ENCODE results near the gene STK40. TPM values are rescaled to one million over a fixed set of nuclear protein-coding genes. Genes with fewer than 3 reads are reported as not detected.

The STK40 gene, protein sequence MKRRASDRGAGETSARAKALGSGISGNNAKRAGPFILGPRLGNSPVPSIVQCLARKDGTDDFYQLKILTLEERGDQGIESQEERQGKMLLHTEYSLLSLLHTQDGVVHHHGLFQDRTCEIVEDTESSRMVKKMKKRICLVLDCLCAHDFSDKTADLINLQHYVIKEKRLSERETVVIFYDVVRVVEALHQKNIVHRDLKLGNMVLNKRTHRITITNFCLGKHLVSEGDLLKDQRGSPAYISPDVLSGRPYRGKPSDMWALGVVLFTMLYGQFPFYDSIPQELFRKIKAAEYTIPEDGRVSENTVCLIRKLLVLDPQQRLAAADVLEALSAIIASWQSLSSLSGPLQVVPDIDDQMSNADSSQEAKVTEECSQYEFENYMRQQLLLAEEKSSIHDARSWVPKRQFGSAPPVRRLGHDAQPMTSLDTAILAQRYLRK
- 10 to 100 TPM; 58.2 to 76.1 TPM for total RNA-seq

DNA sequence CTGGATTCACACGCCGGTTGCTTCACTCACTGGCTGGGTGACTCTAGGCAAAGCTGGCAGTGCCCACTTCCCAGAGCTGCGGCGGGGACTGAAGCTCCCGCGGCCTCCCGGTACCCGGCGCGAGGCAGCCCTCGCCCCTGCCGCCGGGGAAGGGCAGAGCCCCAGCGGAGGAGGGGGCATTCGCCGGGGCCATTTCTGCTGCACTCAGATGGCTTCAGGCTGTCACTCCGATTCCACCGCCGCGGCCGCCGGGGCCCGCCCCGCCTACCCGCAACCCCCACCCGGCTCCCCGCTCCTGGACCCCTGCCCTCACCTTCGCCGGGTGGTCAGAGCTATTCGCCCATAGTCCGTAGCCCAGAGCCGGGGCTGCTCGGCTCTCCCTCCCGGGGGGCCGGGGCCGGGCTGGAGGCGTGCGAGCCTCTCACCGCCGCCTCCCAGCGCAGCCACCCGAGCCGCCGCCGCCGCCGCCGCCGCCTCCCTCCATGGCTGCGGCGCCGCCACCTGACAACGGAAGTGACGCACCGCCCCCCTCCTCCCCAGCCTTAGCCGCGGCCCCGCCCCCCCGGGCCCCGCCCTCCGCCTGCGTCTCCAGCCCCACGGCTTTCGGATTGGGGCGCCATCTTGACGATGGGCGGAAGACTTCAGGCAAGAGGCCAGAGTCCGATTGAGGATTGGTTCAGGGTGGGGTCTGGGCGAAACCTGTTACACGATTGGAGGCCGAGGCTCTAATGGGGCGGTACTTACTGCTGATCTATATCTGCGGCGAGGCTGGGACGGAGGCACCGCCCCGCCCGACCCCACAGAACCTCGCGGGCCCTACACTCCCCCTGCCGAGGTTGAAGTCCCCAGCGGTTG, at the start of gene STK40:
Gene STK40 (minus strand): TSS at position 515 of the 855 bp plus-strand sequence. CDS start 24,592 bp downstream, outside the sequence.
- H3K9me3 Mint-ChIP-seq = no peaks in the 10 kb centered on the region
- ATAC-seq = peak; percentile 96
- H3K27me3 Mint-ChIP-seq = no peaks in the 10 kb centered on the region
- H3K36me3 Mint-ChIP-seq = peaks cover 5% of the 10 kb centered on the region
- H3K4me3 Mint-ChIP-seq = peak within 1 kb of the TSS; percentile 96
- DNase-seq (ENCODE audit: low spot score) = peak; percentile 98
- peak within 1 kb of the TSS; percentile 96 to 99 for H3K27ac Mint-ChIP-seq
- peaks cover 63% of the 10 kb centered on the region in 2 donors for H3K4me1 Mint-ChIP-seq (ENCODE audit: low read depth in 2 of 2)

DNA sequence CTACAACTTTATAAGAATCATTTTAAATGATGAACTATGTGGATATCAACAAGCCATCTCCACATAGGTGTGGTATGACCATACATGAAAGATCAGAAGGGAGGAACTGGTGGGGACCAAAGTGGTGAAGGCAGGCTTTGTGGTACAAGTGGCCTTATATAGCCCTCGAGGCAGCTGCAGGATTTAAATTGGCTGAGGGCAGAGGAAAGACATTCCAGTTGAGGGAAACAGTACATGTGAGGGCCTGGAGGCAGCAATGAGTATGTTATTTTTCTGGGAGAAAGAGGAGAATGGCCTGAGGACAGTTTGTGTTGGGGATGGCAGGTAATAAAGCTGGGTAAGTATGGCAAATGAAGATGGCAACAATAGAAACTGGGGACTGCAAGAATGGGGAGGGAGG, 47.4 kb upstream of the STK40 start:
- ATAC-seq (no peak), DNase-seq (ENCODE audit: low spot score) (no peak)
- no peak overlapping the region for H3K4me3 Mint-ChIP-seq
- H3K4me1 Mint-ChIP-seq (ENCODE audit: low read depth in 2 of 2) = no peaks in the 10 kb centered on the region
- no peaks in the 10 kb centered on the region for H3K36me3 Mint-ChIP-seq
- no peaks in the 10 kb centered on the region for H3K9me3 Mint-ChIP-seq
- H3K27me3 Mint-ChIP-seq = no peaks in the 10 kb centered on the region
- H3K27ac Mint-ChIP-seq = no peak overlapping the region

DNA sequence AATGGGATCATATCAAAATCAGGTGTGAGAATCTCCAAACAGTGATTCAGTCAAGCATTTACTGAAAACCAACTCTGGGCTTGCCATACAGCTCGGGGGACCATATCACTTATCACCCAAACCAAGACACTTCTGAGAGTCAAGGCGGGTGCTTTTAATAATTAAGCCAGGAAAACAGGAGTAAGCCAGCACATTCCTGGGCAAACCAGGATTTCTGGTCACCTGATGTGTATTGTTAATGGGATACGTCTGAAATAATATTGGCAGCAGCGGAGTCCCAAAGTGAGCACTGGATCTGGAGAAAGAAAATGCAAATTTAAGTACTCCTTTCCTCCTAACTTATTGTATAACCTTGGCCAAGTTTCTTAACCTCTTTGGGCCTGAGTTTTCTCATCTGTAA, 46.9 kb upstream of the STK40 start:
- no peaks in the 10 kb centered on the region for H3K36me3 Mint-ChIP-seq
- H3K4me3 Mint-ChIP-seq = no peak overlapping the region
- no peaks in the 10 kb centered on the region for H3K9me3 Mint-ChIP-seq
- no peaks in the 10 kb centered on the region for H3K4me1 Mint-ChIP-seq (ENCODE audit: low read depth in 2 of 2)
- no peak for ATAC-seq
- no peak for DNase-seq (ENCODE audit: low spot score)
- no peaks in the 10 kb centered on the region for H3K27me3 Mint-ChIP-seq
- no peak overlapping the region for H3K27ac Mint-ChIP-seq

DNA sequence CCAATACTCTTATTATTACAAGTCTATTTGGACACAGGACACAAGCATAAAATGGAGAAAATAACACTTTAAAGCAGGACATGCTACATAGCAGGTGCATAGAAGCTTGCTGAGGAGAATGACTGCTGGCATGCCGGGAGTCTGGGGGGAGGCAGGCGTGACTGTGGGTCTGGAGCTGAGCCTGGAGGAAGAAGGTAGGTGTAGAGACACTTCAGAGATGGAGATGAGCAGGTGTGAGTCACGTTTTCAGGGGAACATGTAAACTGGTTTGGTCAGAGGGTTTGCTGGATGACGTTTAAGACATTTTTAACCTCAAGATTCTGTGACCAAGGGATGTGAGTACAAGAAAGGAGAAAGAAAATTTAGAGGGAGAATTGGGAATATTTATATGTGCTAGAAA, 40.1 kb upstream of the STK40 start:
- Mint-ChIP-seq H3K9me3 (no peaks in the 10 kb centered on the region), H3K27me3 (no peaks in the 10 kb centered on the region), H3K4me1 (ENCODE audit: low read depth in 2 of 2) (peaks cover 6 to 7% of the 10 kb centered on the region in 2 donors), H3K4me3 (no peak overlapping the region), H3K36me3 (no peaks in the 10 kb centered on the region), H3K27ac (no peak overlapping the region)
- no peak for ATAC-seq
- no peak for DNase-seq (ENCODE audit: low spot score)

DNA sequence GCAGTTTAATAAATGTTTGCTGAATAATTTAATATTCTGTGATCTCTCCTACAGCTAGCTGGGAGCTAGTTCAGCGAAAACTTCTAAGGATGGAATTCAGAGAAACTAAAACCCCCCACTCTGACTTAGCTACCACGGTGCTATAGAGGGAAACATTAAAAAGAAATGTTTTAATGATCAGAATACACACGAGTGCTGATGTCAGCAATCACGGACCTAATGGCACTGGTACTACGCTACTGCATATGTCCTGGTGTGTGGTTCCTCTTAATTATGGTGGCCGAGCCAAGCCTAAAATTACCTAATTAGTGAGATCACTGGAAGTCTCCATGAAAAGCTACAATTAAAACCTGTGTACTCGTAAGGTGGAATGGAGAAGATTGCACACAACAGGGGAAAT, 35.9 kb upstream of the STK40 start:
- DNase-seq (ENCODE audit: low spot score) = no peak
- H3K4me1 Mint-ChIP-seq (ENCODE audit: low read depth in 2 of 2) = peaks cover 12 to 13% of the 10 kb centered on the region in 2 donors
- no peak for ATAC-seq
- H3K9me3 Mint-ChIP-seq = no peaks in the 10 kb centered on the region
- H3K4me3 Mint-ChIP-seq = no peak overlapping the region
- H3K36me3 Mint-ChIP-seq = no peaks in the 10 kb centered on the region
- H3K27me3 Mint-ChIP-seq = no peaks in the 10 kb centered on the region
- H3K27ac Mint-ChIP-seq = peak overlapping the region; percentile 19 to 84

DNA sequence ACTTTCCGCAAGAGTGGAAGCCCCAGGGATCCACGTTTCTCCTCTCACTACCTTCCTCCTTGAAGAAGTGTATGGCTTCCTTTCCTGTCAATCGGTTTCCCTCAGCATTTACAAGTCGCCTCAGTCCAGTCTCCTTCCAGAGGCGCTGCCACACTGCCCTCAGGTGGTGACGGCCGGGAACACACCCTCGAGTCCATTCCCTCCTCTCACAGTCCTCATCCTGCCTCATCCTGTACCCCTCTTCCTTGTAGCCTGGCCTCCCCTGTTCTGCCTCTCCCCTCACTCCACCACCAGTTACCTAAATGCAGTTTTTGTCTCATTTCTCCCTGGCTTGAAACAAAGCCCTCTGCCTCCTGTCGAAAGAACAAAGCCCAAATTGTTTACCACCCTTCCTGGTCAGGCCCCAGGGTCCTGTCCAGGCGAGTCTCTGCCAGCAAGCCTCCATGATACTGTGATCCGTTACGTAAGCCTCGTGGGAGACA, 35.2 kb upstream of the STK40 start:
- Mint-ChIP-seq H3K27ac (peak overlapping the region; percentile 19 to 84), H3K4me3 (no peak overlapping the region), H3K9me3 (no peaks in the 10 kb centered on the region), H3K36me3 (no peaks in the 10 kb centered on the region), H3K27me3 (no peaks in the 10 kb centered on the region), H3K4me1 (ENCODE audit: low read depth in 2 of 2) (peaks cover 12 to 13% of the 10 kb centered on the region in 2 donors)
- DNase-seq (ENCODE audit: low spot score) = peak; percentile 92
- peak; percentile 95 to 96 for ATAC-seq

DNA sequence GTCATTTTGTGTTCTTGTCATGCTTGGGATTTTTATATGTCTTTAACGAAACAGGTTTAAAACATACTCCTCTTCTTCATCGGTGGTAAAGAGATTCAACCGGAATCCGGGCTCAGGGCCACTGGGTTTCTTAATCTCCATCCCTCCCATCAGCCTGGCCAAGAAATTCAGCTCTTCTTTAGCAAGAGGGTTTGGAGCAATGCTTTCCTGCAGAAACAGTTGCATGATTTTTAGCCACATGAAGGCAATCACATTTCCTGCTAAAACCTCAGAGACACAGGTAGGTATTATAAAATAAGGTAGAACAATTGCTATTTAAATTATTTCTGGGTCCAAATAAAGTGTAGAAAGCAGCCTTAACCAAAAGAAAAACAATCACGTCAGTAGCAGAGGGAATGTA, 34.7 kb upstream of the STK40 start:
- Mint-ChIP-seq H3K36me3 (no peaks in the 10 kb centered on the region), H3K4me1 (ENCODE audit: low read depth in 2 of 2) (peaks cover 12 to 13% of the 10 kb centered on the region in 2 donors), H3K4me3 (no peak overlapping the region), H3K27me3 (no peaks in the 10 kb centered on the region), H3K27ac (peak overlapping the region; percentile 19 to 84), H3K9me3 (no peaks in the 10 kb centered on the region)
- DNase-seq (ENCODE audit: low spot score) (no peak), ATAC-seq (no peak)

DNA sequence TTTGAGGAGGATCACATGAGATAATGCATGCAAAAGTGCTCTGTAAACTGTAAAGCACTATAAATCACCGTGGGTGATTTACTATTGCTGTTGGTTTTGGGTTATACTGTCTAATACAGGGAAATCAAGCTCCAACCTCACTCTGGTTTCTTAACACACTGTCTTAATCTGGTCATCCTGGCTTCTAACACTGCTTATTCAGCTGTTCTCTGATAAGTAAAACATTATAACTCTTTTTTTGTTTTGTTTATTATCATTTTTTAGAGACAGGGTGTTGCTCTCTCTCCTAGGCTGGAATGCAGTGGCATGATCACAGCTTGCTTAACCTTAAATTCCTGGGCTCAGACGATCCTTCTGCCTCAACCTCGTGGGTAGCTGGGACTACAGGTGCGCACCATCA, 33.8 kb upstream of the STK40 start:
- no peak for DNase-seq (ENCODE audit: low spot score)
- H3K36me3 Mint-ChIP-seq = no peaks in the 10 kb centered on the region
- H3K27me3 Mint-ChIP-seq = no peaks in the 10 kb centered on the region
- ATAC-seq = no peak
- no peak overlapping the region for H3K27ac Mint-ChIP-seq
- H3K9me3 Mint-ChIP-seq = no peaks in the 10 kb centered on the region
- H3K4me3 Mint-ChIP-seq = no peak overlapping the region
- H3K4me1 Mint-ChIP-seq (ENCODE audit: low read depth in 2 of 2) = peaks cover 12 to 13% of the 10 kb centered on the region in 2 donors

DNA sequence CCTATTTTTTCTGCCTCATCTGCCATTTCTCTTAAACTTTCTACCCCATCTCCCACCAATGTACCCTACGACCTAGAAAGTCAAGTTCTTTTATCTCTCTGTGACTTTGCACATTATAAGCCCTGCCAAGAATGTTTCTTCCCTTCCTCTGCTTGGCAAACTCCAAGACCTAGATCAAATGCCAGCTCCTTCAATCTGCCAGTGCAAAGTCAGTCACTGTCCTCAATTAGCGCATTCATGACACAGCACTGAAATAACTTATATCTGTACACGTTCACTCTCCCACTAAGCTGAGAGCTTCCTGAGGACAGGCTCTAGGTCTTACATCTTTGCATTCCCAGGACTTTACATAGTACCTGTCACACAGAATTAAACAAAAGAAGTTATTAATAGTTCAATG, 33.4 kb upstream of the STK40 start:
- Mint-ChIP-seq H3K36me3 (no peaks in the 10 kb centered on the region), H3K9me3 (no peaks in the 10 kb centered on the region)

DNA sequence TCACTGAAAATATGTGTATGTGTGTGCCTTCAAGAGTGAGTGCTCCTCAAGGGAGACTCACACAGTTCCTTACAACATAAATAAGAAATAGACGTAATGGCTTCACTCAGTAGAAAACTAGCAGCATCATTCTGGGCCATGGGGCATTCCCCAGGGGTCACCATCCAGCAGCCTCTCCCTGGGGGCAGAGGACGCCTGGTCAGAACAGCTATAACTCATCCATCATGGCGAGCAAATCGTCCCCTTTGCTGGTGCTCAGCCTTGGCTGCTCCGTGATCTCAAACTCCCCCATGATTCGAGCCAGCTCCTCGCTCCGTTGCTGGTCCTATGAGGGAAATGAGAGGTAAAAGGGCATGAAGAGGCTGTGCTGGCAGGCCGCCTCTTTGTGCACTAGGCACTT, 32.2 kb upstream of the STK40 start:
- H3K4me3 Mint-ChIP-seq = no peak overlapping the region
- DNase-seq (ENCODE audit: low spot score) (no peak), ATAC-seq (no peak)
- no peaks in the 10 kb centered on the region for H3K36me3 Mint-ChIP-seq
- peak overlapping the region in 1 of 2 donors; percentile 54 for H3K27ac Mint-ChIP-seq
- H3K4me1 Mint-ChIP-seq (ENCODE audit: low read depth in 2 of 2) = peaks cover 12 to 13% of the 10 kb centered on the region in 2 donors
- no peaks in the 10 kb centered on the region for H3K27me3 Mint-ChIP-seq
- no peaks in the 10 kb centered on the region for H3K9me3 Mint-ChIP-seq

More for the DNA sequence above, 33.4 kb upstream of the STK40 start:
- H3K27ac Mint-ChIP-seq = no peak overlapping the region
- no peaks in the 10 kb centered on the region for H3K27me3 Mint-ChIP-seq
- H3K4me3 Mint-ChIP-seq = no peak overlapping the region
- ATAC-seq = no peak
- H3K4me1 Mint-ChIP-seq (ENCODE audit: low read depth in 2 of 2) = peaks cover 12 to 13% of the 10 kb centered on the region in 2 donors
- DNase-seq (ENCODE audit: low spot score) = no peak

DNA sequence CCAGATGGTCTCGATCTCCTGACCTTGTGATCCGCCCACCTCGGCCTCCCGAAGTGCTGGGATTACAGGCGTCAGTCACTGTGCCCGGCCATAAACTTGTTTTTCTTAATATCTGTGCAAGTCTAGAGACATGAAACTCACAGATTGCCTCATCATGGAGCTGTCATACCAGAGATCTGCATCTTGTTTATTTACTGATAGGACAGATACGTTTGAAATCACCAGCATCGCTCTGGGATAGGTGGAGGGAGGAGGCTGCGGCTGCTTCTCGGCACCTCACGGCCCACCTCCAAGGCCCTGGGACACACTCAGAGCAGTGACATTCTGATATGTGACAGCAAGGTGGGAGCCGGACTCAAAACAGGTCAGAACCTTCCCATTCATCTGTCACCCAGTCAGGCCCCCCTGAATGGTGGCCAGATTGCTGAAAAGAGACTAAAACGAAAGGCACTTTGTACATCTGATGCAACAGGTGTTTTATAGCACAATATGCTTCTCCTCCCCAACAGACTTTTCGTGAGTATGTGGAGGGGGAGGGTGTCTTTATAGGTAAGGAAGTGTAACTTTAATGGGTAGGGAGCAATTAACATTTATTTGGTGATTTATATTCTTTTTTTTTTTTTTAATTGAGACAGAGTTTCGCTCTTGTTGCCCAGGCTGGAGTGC, 30.1 kb upstream of the STK40 start:
- no peaks in the 10 kb centered on the region for H3K27me3 Mint-ChIP-seq
- H3K9me3 Mint-ChIP-seq = peaks cover 3% of the 10 kb centered on the region
- DNase-seq (ENCODE audit: low spot score) (no peak), ATAC-seq (no peak)
- peaks cover 17% of the 10 kb centered on the region in 2 donors for H3K4me1 Mint-ChIP-seq (ENCODE audit: low read depth in 2 of 2)
- no peak overlapping the region for H3K27ac Mint-ChIP-seq
- no peaks in the 10 kb centered on the region for H3K36me3 Mint-ChIP-seq
- no peak overlapping the region for H3K4me3 Mint-ChIP-seq

DNA sequence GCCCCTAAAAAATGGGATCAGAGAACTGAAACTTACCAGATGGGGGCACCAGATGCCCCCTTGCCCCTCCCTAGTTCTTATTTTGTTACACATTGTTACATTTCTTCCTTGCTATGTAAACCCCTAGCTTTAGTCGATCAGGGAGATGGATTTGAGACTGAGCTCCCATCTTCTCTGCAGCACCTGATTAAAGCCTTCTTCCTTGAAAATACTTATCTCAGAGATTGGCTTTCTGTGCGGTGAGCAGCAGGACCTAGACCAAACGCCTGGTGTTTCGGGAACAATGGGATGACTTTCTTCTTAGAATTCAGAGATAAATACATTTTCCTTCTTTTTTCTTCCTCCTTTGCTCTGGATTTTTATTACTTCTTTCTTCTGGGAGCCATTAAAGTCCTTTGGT, 28.7 kb upstream of the STK40 start:
- DNase-seq (ENCODE audit: low spot score) (no peak), ATAC-seq (no peak)
- Mint-ChIP-seq H3K27ac (no peak overlapping the region), H3K4me3 (no peak overlapping the region), H3K36me3 (no peaks in the 10 kb centered on the region), H3K9me3 (peaks cover 3% of the 10 kb centered on the region), H3K27me3 (no peaks in the 10 kb centered on the region), H3K4me1 (ENCODE audit: low read depth in 2 of 2) (peaks cover 11 to 15% of the 10 kb centered on the region in 2 donors)

All from natural killer cell treated with Interleukin-12 subunit alpha and Interleukin-12 subunit beta and Interleukin-15 and Interleukin-18, amount 100 ng/mL, for 72 hours (primary cell).